ENCODE results near the gene USP34.

USP34 gene

DNA sequence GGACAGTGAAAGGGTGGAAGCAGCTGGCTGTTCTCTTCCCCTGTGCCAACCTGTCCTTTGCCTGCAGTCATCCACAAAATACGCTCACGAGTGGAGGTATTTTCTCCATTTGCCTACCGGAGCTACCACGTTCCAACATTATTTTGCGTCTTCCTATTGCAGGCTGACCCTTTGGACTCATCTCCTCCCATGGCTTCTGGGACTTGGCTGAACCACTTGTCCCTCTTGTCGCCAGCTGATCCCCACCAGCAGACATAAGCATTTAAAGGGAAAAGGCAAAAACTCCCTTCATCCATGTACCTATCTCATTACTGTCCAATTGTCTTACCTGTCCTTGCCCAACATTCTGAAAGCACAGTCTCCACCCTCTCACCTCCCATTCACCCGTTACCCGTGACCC is 295.9 kb downstream of the USP34 start:
- H3K4me3 ChIP-seq (ENCODE audit: low read depth, low read length): no peak overlapping the region
- TF ChIP-seq ZNF157 (tag by site-specific recombination; IDR thresholded peaks at IDR 0.05) (no peak), KLF1 (tag by site-specific recombination; IDR thresholded peaks at IDR 0.05) (no peak)
- H3K9me3 ChIP-seq (ENCODE audit: control insufficient read depth, insufficient read depth, low read depth, low read length): no peaks in the 10 kb centered on the region
- H3K4me1 ChIP-seq (ENCODE audit: control insufficient read depth, insufficient read depth, low read length): no peaks in the 10 kb centered on the region
- H3K27ac ChIP-seq (ENCODE audit: extremely low read depth, low read depth, low read length): no peak overlapping the region
- CTCF ChIA-PET: no interaction called here
- POLR2A ChIA-PET: no interaction called here
- peaks cover 0 to 12% of the 10 kb centered on the region in 2 experiments; a peak in 2 of 3 replicates for H3K36me3 ChIP-seq (ENCODE audit: control insufficient read depth in 2 of 2, insufficient read depth in 1 of 2, low read length in 2 of 2)

DNA sequence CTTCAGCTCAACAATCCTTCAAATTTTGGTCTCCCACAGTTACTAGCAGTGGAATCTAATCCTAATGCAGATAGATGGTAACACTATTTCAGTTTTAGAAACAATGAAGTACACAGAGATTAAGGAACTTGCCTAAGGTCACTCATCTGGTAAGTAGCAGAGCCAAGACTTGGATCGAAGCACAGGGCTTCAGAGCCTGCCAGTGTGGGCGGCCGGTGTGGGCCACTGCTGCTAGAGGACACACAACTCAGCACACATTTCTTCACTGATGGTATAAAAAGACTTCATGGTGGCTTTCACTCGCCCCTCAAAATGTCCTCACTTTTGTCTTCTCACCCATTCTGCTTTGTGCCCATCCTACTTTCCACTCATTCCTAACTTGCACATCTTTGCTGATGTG is 297.8 kb downstream of the USP34 start:
- TF ChIP-seq TRIM28 (IDR thresholded peaks at IDR 0.05; ENCODE audit: borderline replicate concordance, low read length) (no peak), ZNF292 (tag by site-specific recombination; IDR thresholded peaks at IDR 0.05; ENCODE audit: borderline replicate concordance, low read depth) (no peak), ZNF777 (tag by site-specific recombination; IDR thresholded peaks at IDR 0.05; ENCODE audit: borderline replicate concordance) (no peak), ZBTB1 (tag by site-specific recombination; IDR thresholded peaks at IDR 0.05) (no peak), ZNF37A (tag by site-specific recombination; IDR thresholded peaks at IDR 0.05) (no peak), ZNF138 (tag by site-specific recombination; IDR thresholded peaks at IDR 0.05; ENCODE audit: borderline replicate concordance) (no peak), KLF10 (tag by site-specific recombination; IDR thresholded peaks at IDR 0.05) (no peak), ZNF335 (tag by site-specific recombination; conservative IDR thresholded peaks at IDR 0.05) (no peak), OSR2 (tag by site-specific recombination; IDR thresholded peaks at IDR 0.05) (no peak), ZNF211 (tag by site-specific recombination; IDR thresholded peaks at IDR 0.05; ENCODE audit: low read depth) (no peak), ZNF416 (tag by site-specific recombination; IDR thresholded peaks at IDR 0.05) (no peak), ZNF426 (tag by site-specific recombination; IDR thresholded peaks at IDR 0.05) (no peak)
- TF ChIP-seq, protein P1, sequence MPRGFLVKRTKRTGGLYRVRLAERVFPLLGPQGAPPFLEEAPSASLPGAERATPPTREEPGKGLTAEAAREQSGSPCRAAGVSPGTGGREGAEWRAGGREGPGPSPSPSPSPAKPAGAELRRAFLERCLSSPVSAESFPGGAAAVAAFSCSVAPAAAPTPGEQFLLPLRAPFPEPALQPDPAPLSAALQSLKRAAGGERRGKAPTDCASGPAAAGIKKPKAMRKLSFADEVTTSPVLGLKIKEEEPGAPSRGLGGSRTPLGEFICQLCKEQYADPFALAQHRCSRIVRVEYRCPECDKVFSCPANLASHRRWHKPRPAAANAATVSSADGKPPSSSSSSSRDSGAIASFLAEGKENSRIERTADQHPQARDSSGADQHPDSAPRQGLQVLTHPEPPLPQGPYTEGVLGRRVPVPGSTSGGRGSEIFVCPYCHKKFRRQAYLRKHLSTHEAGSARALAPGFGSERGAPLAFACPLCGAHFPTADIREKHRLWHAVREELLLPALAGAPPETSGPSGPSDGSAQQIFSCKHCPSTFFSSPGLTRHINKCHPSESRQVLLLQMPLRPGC (tag by site-specific recombination; IDR thresholded peaks at IDR 0.05): no peak
- TF ChIP-seq, protein P2, sequence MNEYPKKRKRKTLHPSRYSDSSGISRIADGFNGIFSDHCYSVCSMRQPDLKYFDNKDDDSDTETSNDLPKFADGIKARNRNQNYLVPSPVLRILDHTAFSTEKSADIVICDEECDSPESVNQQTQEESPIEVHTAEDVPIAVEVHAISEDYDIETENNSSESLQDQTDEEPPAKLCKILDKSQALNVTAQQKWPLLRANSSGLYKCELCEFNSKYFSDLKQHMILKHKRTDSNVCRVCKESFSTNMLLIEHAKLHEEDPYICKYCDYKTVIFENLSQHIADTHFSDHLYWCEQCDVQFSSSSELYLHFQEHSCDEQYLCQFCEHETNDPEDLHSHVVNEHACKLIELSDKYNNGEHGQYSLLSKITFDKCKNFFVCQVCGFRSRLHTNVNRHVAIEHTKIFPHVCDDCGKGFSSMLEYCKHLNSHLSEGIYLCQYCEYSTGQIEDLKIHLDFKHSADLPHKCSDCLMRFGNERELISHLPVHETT (tag by site-specific recombination; IDR thresholded peaks at IDR 0.05): no peak
- TF ChIP-seq, protein P3, sequence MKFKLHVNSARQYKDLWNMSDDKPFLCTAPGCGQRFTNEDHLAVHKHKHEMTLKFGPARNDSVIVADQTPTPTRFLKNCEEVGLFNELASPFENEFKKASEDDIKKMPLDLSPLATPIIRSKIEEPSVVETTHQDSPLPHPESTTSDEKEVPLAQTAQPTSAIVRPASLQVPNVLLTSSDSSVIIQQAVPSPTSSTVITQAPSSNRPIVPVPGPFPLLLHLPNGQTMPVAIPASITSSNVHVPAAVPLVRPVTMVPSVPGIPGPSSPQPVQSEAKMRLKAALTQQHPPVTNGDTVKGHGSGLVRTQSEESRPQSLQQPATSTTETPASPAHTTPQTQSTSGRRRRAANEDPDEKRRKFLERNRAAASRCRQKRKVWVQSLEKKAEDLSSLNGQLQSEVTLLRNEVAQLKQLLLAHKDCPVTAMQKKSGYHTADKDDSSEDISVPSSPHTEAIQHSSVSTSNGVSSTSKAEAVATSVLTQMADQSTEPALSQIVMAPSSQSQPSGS (tag by site-specific recombination; IDR thresholded peaks at IDR 0.05; ENCODE audit: low read depth): no peak
- TF ChIP-seq, protein P4, sequence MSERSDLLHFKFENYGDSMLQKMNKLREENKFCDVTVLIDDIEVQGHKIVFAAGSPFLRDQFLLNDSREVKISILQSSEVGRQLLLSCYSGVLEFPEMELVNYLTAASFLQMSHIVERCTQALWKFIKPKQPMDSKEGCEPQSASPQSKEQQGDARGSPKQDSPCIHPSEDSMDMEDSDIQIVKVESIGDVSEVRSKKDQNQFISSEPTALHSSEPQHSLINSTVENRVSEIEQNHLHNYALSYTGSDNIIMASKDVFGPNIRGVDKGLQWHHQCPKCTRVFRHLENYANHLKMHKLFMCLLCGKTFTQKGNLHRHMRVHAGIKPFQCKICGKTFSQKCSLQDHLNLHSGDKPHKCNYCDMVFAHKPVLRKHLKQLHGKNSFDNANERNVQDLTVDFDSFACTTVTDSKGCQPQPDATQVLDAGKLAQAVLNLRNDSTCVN (tag by site-specific recombination; optimal IDR thresholded peaks at IDR 0.05): no peak
- TF ChIP-seq, protein P5, sequence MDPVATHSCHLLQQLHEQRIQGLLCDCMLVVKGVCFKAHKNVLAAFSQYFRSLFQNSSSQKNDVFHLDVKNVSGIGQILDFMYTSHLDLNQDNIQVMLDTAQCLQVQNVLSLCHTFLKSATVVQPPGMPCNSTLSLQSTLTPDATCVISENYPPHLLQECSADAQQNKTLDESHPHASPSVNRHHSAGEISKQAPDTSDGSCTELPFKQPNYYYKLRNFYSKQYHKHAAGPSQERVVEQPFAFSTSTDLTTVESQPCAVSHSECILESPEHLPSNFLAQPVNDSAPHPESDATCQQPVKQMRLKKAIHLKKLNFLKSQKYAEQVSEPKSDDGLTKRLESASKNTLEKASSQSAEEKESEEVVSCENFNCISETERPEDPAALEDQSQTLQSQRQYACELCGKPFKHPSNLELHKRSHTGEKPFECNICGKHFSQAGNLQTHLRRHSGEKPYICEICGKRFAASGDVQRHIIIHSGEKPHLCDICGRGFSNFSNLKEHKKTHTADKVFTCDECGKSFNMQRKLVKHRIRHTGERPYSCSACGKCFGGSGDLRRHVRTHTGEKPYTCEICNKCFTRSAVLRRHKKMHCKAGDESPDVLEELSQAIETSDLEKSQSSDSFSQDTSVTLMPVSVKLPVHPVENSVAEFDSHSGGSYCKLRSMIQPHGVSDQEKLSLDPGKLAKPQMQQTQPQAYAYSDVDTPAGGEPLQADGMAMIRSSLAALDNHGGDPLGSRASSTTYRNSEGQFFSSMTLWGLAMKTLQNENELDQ (tag by site-specific recombination; IDR thresholded peaks at IDR 0.05; ENCODE audit: low read depth): no peak
- TF ChIP-seq, protein P6, sequence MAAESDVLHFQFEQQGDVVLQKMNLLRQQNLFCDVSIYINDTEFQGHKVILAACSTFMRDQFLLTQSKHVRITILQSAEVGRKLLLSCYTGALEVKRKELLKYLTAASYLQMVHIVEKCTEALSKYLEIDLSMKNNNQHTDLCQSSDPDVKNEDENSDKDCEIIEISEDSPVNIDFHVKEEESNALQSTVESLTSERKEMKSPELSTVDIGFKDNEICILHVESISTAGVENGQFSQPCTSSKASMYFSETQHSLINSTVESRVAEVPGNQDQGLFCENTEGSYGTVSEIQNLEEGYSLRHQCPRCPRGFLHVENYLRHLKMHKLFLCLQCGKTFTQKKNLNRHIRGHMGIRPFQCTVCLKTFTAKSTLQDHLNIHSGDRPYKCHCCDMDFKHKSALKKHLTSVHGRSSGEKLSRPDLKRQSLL (tag by site-specific recombination; IDR thresholded peaks at IDR 0.05): no peak
- Histone ChIP-seq H3K4me3 (ENCODE audit: low read depth, low read length) (no peak overlapping the region), H3K27ac (ENCODE audit: extremely low read depth, low read depth, low read length) (no peak overlapping the region), H3K4me1 (ENCODE audit: control insufficient read depth, insufficient read depth, low read length) (no peaks in the 10 kb centered on the region), H3K9me3 (ENCODE audit: control insufficient read depth, insufficient read depth, low read depth, low read length) (no peaks in the 10 kb centered on the region), H3K36me3 (ENCODE audit: control insufficient read depth in 2 of 2, insufficient read depth in 1 of 2, low read length in 2 of 2) (peaks cover 0 to 3% of the 10 kb centered on the region in 2 experiments; a peak in 2 of 3 replicates)
- CTCF ChIA-PET: no interaction called here
- POLR2A ChIA-PET: no interaction called here
